HG03439 (cell line): Measurements from ENCODE around the gene DCAF10.
A peak's percentile ranks its signal among the peaks of the same experiment; 100 is the strongest.
"Not testable (repeated sequence)": the region's sequence is repeated elsewhere in the genome, so short reads cannot be mapped to it uniquely, and the experiment has no call there.

Source experiments
- ATAC-seq: cut with Tn5 transposase; IDR thresholded peaks from one replicate; pipeline ENCODE4 v1.9.1; 2021; ENCODE audit warnings: mild to moderate bottlenecking, moderate library complexity; ENCODE audit not compliant: unreplicated experiment

Gene DCAF10

GRCh38 chr9:37856551-37856950, 56.0 kb downstream of the DCAF10 start:
- ATAC-seq, result no peak

- ATAC-seq, result no peak
Measured at GRCh38 chr9:37859043-37859442, 58.4 kb downstream of the DCAF10 start.

- no peak for ATAC-seq
Measured at GRCh38 chr9:37862530-37862929, 61.9 kb downstream of the DCAF10 start.

GRCh38 chr9:37870081-37870798, 69.6 kb downstream of the DCAF10 start:
- no peak for ATAC-seq

GRCh38 chr9:37870799-37871176, 70.2 kb downstream of the DCAF10 start:
- no peak for ATAC-seq

GRCh38 chr9:37873955-37874354, 73.4 kb downstream of the DCAF10 start:
- no peak for ATAC-seq

- ATAC-seq, result no peak
Measured at GRCh38 chr9:37876376-37876775, 75.8 kb downstream of the DCAF10 start.

GRCh38 chr9:37880916-37881479, 80.4 kb downstream of the DCAF10 start:
- ATAC-seq, result no peak

- ATAC-seq, result not testable (repeated sequence)
Measured at GRCh38 chr9:37887977-37888583, 87.5 kb downstream of the DCAF10 start.

- no peak for ATAC-seq
Measured at GRCh38 chr9:37889536-37889935, 88.9 kb downstream of the DCAF10 start.

- not testable (repeated sequence) for ATAC-seq
Measured at GRCh38 chr9:37891042-37891441, 90.4 kb downstream of the DCAF10 start.

- ATAC-seq, result no peak
Measured at GRCh38 chr9:37892063-37892462, 91.5 kb downstream of the DCAF10 start.

- no peak for ATAC-seq
Measured at GRCh38 chr9:37897665-37898064, 97.1 kb downstream of the DCAF10 start.

GRCh38 chr9:37899041-37899440, 98.4 kb downstream of the DCAF10 start:
- ATAC-seq, result no peak

- ATAC-seq, result no peak
Measured at GRCh38 chr9:37902131-37902530, 101.5 kb downstream of the DCAF10 start.

- ATAC-seq, result peak; percentile 8
Measured at GRCh38 chr9:37902796-37903646, 102.4 kb downstream of the DCAF10 start.

GRCh38 chr9:37903647-37904444, 103.2 kb downstream of the DCAF10 start, which contains the start of gene SLC25A51:
Gene SLC25A51 (minus strand): TSS chr9:37904127. CDS start chr9:37888550, 15,577 bp downstream.
- ATAC-seq, result peak; percentile 86

GRCh38 chr9:37904445-37905130, 104.0 kb downstream of the DCAF10 start:
- no peak for ATAC-seq

- no peak for ATAC-seq
Measured at GRCh38 chr9:37905131-37905505, 104.5 kb downstream of the DCAF10 start.

- ATAC-seq, result no peak
Measured at GRCh38 chr9:37905776-37906175, 105.2 kb downstream of the DCAF10 start.
